Skeletal muscle cell (primary cell): ENCODE measurements around the gene TENM3.
A peak's percentile ranks its signal among the peaks of the same experiment; 100 is the strongest.
"Not testable (repeated sequence)": the region's sequence is repeated elsewhere in the genome, so short reads cannot be mapped to it uniquely, and the experiment has no call there.

Experiments used
- DNase-seq: peaks from one replicate; pipeline ENCODE4 v3.0.0-alpha.2; 2010; ENCODE audit warnings: low read depth
- H3K4me3 ChIP-seq: 2 replicates; pipeline ENCODE4 v1.5.1; 2011; ENCODE audit warnings: low read depth, mild to moderate bottlenecking, control low read depth, low read length, moderate library complexity

Gene TENM3

DNA sequence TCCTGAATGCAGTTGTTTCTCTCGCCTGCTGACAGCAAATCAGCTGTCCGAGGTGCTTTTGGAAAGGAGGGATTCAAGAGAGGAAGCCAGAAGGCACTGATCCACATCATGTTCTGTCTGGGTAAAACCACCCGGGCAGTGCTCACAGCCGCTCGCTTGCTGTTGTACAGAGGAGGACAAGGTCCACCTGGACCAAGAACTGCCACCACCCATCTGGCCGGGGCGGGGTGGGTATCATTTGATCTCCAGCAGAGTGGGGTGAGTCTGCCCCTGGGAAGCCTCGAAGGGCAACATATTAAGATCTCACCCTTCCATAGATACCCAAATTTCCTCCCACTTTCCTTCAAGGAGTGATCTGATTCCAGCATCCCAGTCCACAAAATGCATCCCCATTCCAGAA is 560.9 kb downstream of the TENM3 start:
- H3K4me3 ChIP-seq, result no peak overlapping the region
- DNase-seq, result no peak

GRCh38 chr4:182805321-182805720 is 562.1 kb downstream of the TENM3 start:
- H3K4me3 ChIP-seq, result peak overlapping the region; percentile 50
- DNase-seq, result no peak

GRCh38 chr4:182805750-182806149 is 562.5 kb downstream of the TENM3 start:
- DNase-seq, result no peak
- peak overlapping the region; percentile 50 for H3K4me3 ChIP-seq

GRCh38 chr4:182806259-182807252 is 563.4 kb downstream of the TENM3 start:
- peak; percentile 15 for DNase-seq
- peak overlapping the region; percentile 50 for H3K4me3 ChIP-seq

- DNase-seq, result no peak
- no peak overlapping the region for H3K4me3 ChIP-seq
Observed at GRCh38 chr4:182807346-182807745, 564.1 kb downstream of the TENM3 start.

- no peak for DNase-seq
- no peak overlapping the region for H3K4me3 ChIP-seq
Observed at GRCh38 chr4:182807767-182808548, 564.8 kb downstream of the TENM3 start.

- no peak overlapping the region for H3K4me3 ChIP-seq
- no peak for DNase-seq
Observed at GRCh38 chr4:182808673-182809416, 565.6 kb downstream of the TENM3 start.

GRCh38 chr4:182809417-182810102 is 566.4 kb downstream of the TENM3 start:
- no peak for DNase-seq
- no peak overlapping the region for H3K4me3 ChIP-seq

DNA sequence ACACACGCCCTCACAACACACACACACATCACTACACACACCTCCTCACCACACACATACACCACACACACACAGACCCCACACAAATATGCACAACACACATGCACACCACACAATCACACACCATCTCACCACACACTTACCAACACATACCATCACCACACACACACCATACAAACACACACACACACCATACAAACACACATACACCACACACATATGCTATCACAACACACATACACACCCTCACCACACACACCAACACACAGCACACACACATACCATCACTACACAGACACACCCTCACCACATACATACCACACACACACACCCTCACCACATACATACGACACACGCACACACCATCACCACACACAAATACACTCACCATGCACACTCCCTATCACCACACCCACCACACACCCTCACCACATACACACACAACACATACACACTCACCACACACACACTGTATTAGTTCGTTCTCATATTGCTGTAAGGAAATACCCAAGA is 567.0 kb downstream of the TENM3 start:
- no peak for DNase-seq
- no peak overlapping the region for H3K4me3 ChIP-seq

GRCh38 chr4:182812916-182813315 is 569.7 kb downstream of the TENM3 start:
- no peak overlapping the region for H3K4me3 ChIP-seq
- no peak for DNase-seq

GRCh38 chr4:182814065-182814464 is 570.9 kb downstream of the TENM3 start:
- H3K4me3 ChIP-seq, result not testable (repeated sequence)

DNA sequence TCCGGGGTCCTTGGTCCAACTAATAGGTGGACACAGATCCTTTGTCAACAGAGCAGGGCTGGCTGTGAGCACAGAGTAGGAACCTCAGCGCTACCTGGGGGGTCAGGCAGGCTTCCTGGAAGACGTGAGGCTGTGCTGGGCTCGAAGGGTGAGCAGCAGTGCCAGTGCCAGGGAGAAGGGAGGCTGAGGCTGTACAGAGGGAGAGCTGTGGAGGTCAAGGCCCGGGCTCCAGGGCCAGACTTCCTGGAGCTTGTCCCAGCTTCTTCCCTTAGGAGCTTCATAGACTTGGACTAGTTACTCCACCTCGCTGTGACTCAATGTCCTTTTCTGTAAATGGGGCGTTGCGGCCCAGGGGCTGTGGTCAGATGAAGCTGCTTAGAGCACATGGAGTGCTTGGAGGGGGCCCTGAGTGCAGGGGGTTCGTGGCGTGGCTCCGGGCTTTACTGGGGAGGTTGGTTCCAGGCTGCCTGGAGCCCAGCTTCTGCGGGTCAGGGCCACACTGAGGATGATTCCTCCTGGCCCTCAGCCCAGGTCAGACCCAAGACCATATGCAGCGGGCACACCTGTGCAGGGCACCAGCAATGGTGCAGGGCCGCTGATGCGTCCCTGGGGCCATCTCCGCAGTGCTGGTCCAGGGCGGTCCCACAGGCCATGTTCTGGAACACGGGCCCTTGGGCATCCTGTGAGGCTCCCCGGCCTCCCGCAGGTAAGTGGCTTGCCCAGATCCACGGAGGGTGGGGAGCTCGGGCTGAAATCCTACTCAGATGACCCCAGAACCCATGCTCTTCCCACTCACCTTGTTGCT is 575.9 kb downstream of the TENM3 start:
- no peak for DNase-seq
- H3K4me3 ChIP-seq, result no peak overlapping the region

More at GRCh38 chr4:182814065-182814464, 570.9 kb downstream of the TENM3 start:
- not testable (repeated sequence) for DNase-seq

DNA sequence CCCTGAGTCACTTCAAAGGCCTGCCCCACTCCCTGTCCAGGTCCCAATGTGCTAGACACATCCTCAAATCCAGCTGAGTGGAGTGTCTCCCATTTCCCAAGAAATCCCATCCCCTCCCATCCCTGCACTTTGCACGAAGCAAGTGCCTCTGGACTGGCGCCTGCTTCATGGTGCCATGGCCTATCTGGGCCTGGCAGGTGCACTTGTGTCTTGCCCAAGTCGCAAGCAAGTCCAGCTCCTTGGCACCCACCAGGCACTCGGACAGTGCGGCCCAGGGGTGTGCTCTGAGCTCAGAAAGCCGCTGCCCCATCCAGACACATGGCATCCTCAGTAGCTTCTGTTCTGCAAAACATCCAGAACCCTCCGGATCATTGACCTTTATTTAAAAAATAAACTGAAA is 576.5 kb downstream of the TENM3 start:
- no peak for DNase-seq
- no peak overlapping the region for H3K4me3 ChIP-seq

GRCh38 chr4:182822554-182822953 is 579.4 kb downstream of the TENM3 start:
- no peak overlapping the region for H3K4me3 ChIP-seq
- no peak for DNase-seq

GRCh38 chr4:182823576-182823975 is 580.4 kb downstream of the TENM3 start:
- H3K4me3 ChIP-seq, result no peak overlapping the region
- no peak for DNase-seq

GRCh38 chr4:182825003-182825402 is 581.8 kb downstream of the TENM3 start:
- H3K4me3 ChIP-seq, result no peak overlapping the region
- no peak for DNase-seq

GRCh38 chr4:182825786-182826185 is 582.6 kb downstream of the TENM3 start:
- H3K4me3 ChIP-seq, result no peak overlapping the region
- DNase-seq, result no peak

DNA sequence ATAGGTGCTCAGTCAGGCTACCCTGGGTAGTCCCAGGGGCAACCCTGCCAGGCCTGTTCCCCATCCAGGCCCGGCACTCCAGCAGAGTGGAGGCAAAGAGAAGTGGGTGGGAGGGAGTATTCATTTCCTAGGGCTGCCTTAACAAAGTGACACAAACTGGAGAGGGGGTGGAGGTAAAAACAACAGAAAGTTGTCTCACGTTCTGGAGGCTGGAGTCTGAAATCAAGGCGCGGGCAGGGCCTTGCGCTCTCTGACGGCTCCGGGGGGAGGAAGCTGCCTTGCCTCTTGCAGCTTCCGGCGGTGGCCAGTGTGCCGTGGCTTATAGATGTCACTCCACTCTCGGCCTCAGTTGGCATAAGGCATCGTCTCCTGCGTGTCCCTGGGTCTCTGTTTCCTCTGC is 583.2 kb downstream of the TENM3 start:
- no peak overlapping the region for H3K4me3 ChIP-seq
- no peak for DNase-seq
